Common myeloid progenitor, CD34-positive (primary cell): ENCODE results near the gene FBXO47.

ENCODE experiments used
- CTCF ChIA-PET: fragments of 350-600 bp; sonication (Branson Sonifier 250); formaldehyde crosslinking; loops from one replicate; lab custom pipeline; 2021; ENCODE audit warnings: antibody characterized with exemption; lab: Charles Lee
- POLR2A ChIA-PET: fragments of 350-600 bp; sonication (Branson Sonifier 250); formaldehyde crosslinking; loops from one replicate; lab custom pipeline; 2021; ENCODE audit warnings: antibody characterized with exemption; lab: Charles Lee
- DNase-seq, 3 donors: peaks; one replicate each; pipeline versions ENCODE4 v3.0.0 to v3.0.0-alpha.2; 2013
- H3K27ac ChIP-seq, 2 experiments: 1 replicate in 1 of 2; 2 replicates in 1 of 2; pipeline ENCODE4 v1.7.0; 2013; ENCODE audit warnings: inconsistent platforms in 2 of 2, low read length in 2 of 2, mild to moderate bottlenecking in 2 of 2, low read depth in 1 of 2, moderate library complexity in 1 of 2; ENCODE audit not compliant: severe bottlenecking in 2 of 2, insufficient read depth in 1 of 2, poor library complexity in 1 of 2
- H3K27me3 ChIP-seq, 5 experiments: replicated peaks in 2 of 5; 1 replicate in 3 of 5; 2 replicates in 2 of 5; pipeline versions ENCODE4 v1.6.1 to v1.7.0; 2013; ENCODE audit warnings: low read length in 4 of 5, mild to moderate bottlenecking in 2 of 5, moderate library complexity in 2 of 5, inconsistent platforms in 1 of 5; ENCODE audit not compliant: insufficient read depth in 5 of 5, control insufficient read depth in 4 of 5
- H3K36me3 ChIP-seq, 4 experiments: 1 replicate in 2 of 4; 2 replicates in 2 of 4; pipeline versions ENCODE4 v1.6.1 to v1.7.0; 2013; ENCODE audit warnings: low read length in 3 of 4, control low read depth in 1 of 4, mild to moderate bottlenecking in 1 of 4; ENCODE audit not compliant: control insufficient read depth in 4 of 4, insufficient read depth in 4 of 4
- H3K4me1 ChIP-seq, 4 experiments: 1 replicate in 3 of 4; 2 replicates in 1 of 4; pipeline versions ENCODE4 v1.6.1 to v1.7.1; 2013; ENCODE audit warnings: low read length in 3 of 4, mild to moderate bottlenecking in 3 of 4, control low read depth in 1 of 4, inconsistent platforms in 1 of 4, moderate library complexity in 1 of 4; ENCODE audit not compliant: control insufficient read depth in 4 of 4, insufficient read depth in 4 of 4; ENCODE audit errors: control extremely low read depth in 1 of 4
- H3K4me3 ChIP-seq, 7 experiments: 1 replicate in 4 of 7; 2 replicates in 3 of 7; pipeline versions ENCODE4 v1.5.1 to v1.7.0; 2013; ENCODE audit warnings: mild to moderate bottlenecking in 7 of 7, low read length in 6 of 7, moderate library complexity in 6 of 7, inconsistent platforms in 2 of 7, low read depth in 2 of 7, control low read depth in 1 of 7; ENCODE audit not compliant: insufficient read depth in 4 of 7, control insufficient read depth in 1 of 7; ENCODE audit errors: extremely low read depth in 1 of 7
- H3K9me3 ChIP-seq, 5 experiments: 1 replicate in 4 of 5; 2 replicates in 1 of 5; pipeline versions ENCODE4 v1.6.1 to v1.7.1; 2013; ENCODE audit warnings: low read length in 4 of 5, mild to moderate bottlenecking in 2 of 5, inconsistent platforms in 1 of 5, low read depth in 1 of 5, moderate library complexity in 1 of 5; ENCODE audit not compliant: control insufficient read depth in 4 of 5, insufficient read depth in 2 of 5; ENCODE audit errors: control extremely low read depth in 1 of 5
- WGBS: methylation state at CpG from one replicate; pipeline ENCODE4 v1.1.5; 2013; ENCODE audit not compliant: insufficient coverage; 5-methylcytosine and 5-hydroxymethylcytosine counted together

Gene FBXO47

GRCh38 chr17:38905375-38905774 lies 61.8 kb downstream of the FBXO47 start:
- no peak overlapping the region for H3K4me3 ChIP-seq
- H3K4me1 ChIP-seq, result peaks cover 7 to 30% (median 13%) of the 10 kb centered on the region in 4 experiments
- no peaks in the 10 kb centered on the region for H3K27me3 ChIP-seq
- no peak overlapping the region for H3K27ac ChIP-seq
- peaks cover 0 to 51% (median 29%) of the 10 kb centered on the region in 4 experiments for H3K36me3 ChIP-seq
- POLR2A ChIA-PET, result no interaction called here
- WGBS, result 100% methylated on average over 2 of the region's 10 CpGs
- DNase-seq, result no peak
- no peaks in the 10 kb centered on the region for H3K9me3 ChIP-seq
- CTCF ChIA-PET, result interaction anchor here (2.3 to 2.4 kb wide), 2 partner anchors 10 to 11 kb away, joined by 7 to 9 read pairs; no protein-coding TSS in a partner anchor

- no peak for DNase-seq
- Histone ChIP-seq H3K27me3 (no peaks in the 10 kb centered on the region), H3K36me3 (peaks cover 0 to 46% (median 26%) of the 10 kb centered on the region in 4 experiments), H3K4me1 (peaks cover 7 to 35% (median 13%) of the 10 kb centered on the region in 4 experiments), H3K9me3 (no peaks in the 10 kb centered on the region), H3K4me3 (no peak overlapping the region), H3K27ac (no peak overlapping the region)
- CTCF ChIA-PET, result no interaction called here
- POLR2A ChIA-PET, result no interaction called here
- 84% methylated on average over 2 of the region's 3 CpGs for WGBS
Measured at GRCh38 chr17:38904892-38905291, 62.3 kb downstream of the FBXO47 start.

- ChIA-PET CTCF (interaction anchor here (0.9 to 1.5 kb wide), 2 partner anchors 10 to 18 kb away, joined by 3 read pairs; no protein-coding TSS in a partner anchor), POLR2A (no interaction called here)
- no peak overlapping the region for H3K4me3 ChIP-seq
- no peak for DNase-seq
- peaks cover 0 to 35% (median 20%) of the 10 kb centered on the region in 4 experiments for H3K36me3 ChIP-seq
- WGBS, result 95% methylated on average over 4 of the region's 6 CpGs
- H3K27ac ChIP-seq, result no peak overlapping the region
- no peaks in the 10 kb centered on the region for H3K27me3 ChIP-seq
- H3K9me3 ChIP-seq, result no peaks in the 10 kb centered on the region
- peaks cover 10 to 50% (median 26%) of the 10 kb centered on the region in 4 experiments for H3K4me1 ChIP-seq
Measured at GRCh38 chr17:38903404-38903803, 63.8 kb downstream of the FBXO47 start.

GRCh38 chr17:38900978-38901656 lies 66.1 kb downstream of the FBXO47 start:
- CTCF ChIA-PET, result interaction anchor here (0.9 to 2.6 kb wide), 10 partner anchors 13 to 272 kb away, joined by 3 to 8 read pairs (median 4); partner anchors contain the start of genes LASP1 and LASP1NB

GRCh38 chr17:38899421-38899820 lies 67.8 kb downstream of the FBXO47 start:
- ChIA-PET CTCF (interaction anchor here (0.6 to 2.6 kb wide), 3 partner anchors 18 to 1411 kb away, joined by 3 to 7 read pairs (median 5); no protein-coding TSS in a partner anchor), POLR2A (interaction anchor here (0.6 to 2.4 kb wide), 3 partner anchors 17 to 30 kb away, joined by 4 to 12 read pairs (median 4); partner anchors contain the start of gene LASP1)
- Histone ChIP-seq H3K36me3 (peaks cover 2 to 43% (median 29%) of the 10 kb centered on the region in 4 experiments), H3K4me1 (peaks cover 13 to 64% (median 46%) of the 10 kb centered on the region in 4 experiments), H3K9me3 (no peaks in the 10 kb centered on the region), H3K27me3 (no peaks in the 10 kb centered on the region), H3K27ac (peak overlapping the region in 1 of 2 experiments; percentile 76), H3K4me3 (peak overlapping the region in 1 of 7 experiments; percentile 45)
- WGBS, result 83% methylated on average over 2 of the region's 5 CpGs
- DNase-seq, result peak in 1 of 3 donors; percentile 19

More at GRCh38 chr17:38900978-38901656, 66.1 kb downstream of the FBXO47 start:
- no peak overlapping the region for H3K27ac ChIP-seq
- peaks cover 13 to 61% (median 45%) of the 10 kb centered on the region in 4 experiments for H3K4me1 ChIP-seq
- POLR2A ChIA-PET, result interaction anchor here (0.9 to 1.3 kb wide), 2 partner anchors 10 to 31 kb away, joined by 4 read pairs; partner anchors contain the start of gene LASP1
- 56% methylated on average over 7 of the region's 10 CpGs for WGBS
- H3K36me3 ChIP-seq, result peaks cover 2 to 35% (median 27%) of the 10 kb centered on the region in 4 experiments
- no peaks in the 10 kb centered on the region for H3K27me3 ChIP-seq
- no peaks in the 10 kb centered on the region for H3K9me3 ChIP-seq
- peak in 2 of 3 donors; percentile 55 to 67 for DNase-seq
- peak overlapping the region in 1 of 7 experiments; percentile 8 for H3K4me3 ChIP-seq

DNA sequence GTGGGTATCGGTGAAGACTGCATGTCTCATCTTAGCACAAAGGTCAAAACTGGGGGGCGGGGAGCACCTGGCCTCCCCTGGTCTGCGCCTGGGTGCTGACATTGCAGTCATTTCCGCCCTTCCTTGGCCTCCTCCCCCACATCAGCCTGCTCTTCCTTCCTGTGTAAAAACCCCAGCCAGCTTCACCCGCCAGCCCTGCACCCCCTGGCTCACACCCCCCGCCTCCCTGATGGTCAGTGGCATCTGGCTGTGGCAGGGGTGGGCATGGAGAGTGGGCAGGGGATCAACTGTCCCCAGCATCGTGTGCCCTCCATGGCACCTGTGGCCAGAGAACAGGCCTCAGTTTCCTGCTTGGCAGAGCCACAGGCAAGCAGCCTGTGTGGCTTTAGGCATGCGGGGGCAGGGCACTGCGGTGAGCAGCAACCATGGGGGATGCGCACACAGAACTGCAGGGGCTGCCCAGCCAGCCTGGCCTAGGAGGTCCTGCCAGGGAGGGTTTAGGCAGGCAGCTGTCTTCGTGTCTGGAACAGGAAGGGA lies 68.3 kb downstream of the FBXO47 start:
- H3K4me3 ChIP-seq, result peak overlapping the region in 4 of 7 experiments; percentile 32 to 48 (median 42)
- H3K27ac ChIP-seq, result peak overlapping the region; percentile 54 to 76
- H3K4me1 ChIP-seq, result peaks cover 13 to 69% (median 47%) of the 10 kb centered on the region in 4 experiments
- H3K9me3 ChIP-seq, result no peaks in the 10 kb centered on the region
- WGBS, result 40% methylated on average over 3 of the region's 11 CpGs
- no peaks in the 10 kb centered on the region for H3K27me3 ChIP-seq
- H3K36me3 ChIP-seq, result peaks cover 2 to 45% (median 30%) of the 10 kb centered on the region in 4 experiments
- DNase-seq, result peak; percentile 55 to 86 (median 81)
- CTCF ChIA-PET, result interaction anchor here (0.6 to 2.6 kb wide), 8 partner anchors 9 to 1412 kb away, joined by 3 to 7 read pairs (median 4); partner anchors contain the start of gene LASP1
- POLR2A ChIA-PET, result interaction anchor here (1.0 to 2.4 kb wide), 3 partner anchors 8 to 29 kb away, joined by 3 to 12 read pairs (median 4); partner anchors contain the start of gene LASP1
